Right forelimb (tissue), 1 donor: ENCODE results near the gene TMEM164.
"Not testable (repeated sequence)": the region's sequence is repeated elsewhere in the genome, so short reads cannot be mapped to it uniquely, and the experiment has no call there.

ENCODE experiments used
- DNase-seq: peaks from one replicate; pipeline ENCODE4 v3.0.0-alpha.2; 2018

The TMEM164 gene

DNA sequence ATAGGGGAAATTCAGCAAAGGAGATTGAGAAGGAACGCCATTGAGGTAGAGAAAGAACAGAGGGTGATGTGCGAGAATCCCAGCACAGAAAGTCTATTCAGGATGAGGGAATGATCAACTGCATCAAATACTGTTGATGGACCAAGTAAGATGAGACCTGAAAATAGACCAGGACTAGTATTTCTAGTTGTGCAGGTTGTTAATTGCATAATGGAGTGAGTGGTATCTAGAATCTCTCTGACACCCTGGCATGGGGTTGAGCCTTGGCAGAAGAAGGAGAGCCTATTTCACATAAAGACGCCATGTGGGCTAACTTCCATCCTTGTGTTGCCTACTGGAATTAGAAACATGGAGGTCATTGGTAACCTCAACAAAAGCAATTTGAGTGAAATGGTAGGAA lies 135.6 kb downstream of the TMEM164 start:
- DNase-seq = no peak

DNA sequence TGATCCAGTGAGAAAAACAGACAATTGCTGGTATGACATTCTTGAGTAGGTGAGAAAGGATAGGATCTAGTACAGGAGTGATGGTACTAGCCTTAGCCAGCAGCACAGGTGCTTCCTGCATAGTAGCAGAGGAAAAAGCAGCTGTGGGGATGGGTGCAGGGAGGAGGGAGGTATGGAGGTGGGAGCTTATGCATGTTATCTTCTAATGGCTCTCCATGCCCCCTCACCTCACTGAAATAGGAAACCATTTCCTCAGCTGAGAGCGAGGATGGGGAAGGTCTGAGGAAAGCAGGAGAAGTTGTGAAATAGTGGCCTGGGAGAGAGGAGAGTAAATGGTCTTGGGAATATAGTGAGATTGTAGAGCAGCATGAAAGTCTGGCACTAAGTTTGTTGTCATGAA lies 136.3 kb downstream of the TMEM164 start:
- no peak for DNase-seq

DNA sequence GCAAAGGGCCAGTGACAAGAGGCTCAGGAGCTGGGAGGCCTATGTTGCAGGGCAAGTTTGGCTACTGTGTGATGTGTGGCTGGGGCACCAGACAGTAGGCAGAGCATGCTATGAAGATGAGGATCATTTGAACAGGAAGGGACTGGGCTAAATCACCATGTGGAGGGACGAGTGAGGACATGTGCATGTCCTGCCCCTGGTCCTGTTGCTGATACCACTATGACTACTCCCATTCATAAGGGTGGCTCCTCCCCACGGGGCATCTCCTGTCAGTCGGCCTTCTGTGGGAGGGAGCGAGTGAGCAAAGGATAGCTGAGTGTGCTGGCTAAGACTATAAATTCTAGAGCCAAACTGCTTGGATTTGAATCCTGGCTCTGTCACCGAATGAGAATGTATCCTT lies 139.2 kb downstream of the TMEM164 start:
- DNase-seq = no peak

DNA sequence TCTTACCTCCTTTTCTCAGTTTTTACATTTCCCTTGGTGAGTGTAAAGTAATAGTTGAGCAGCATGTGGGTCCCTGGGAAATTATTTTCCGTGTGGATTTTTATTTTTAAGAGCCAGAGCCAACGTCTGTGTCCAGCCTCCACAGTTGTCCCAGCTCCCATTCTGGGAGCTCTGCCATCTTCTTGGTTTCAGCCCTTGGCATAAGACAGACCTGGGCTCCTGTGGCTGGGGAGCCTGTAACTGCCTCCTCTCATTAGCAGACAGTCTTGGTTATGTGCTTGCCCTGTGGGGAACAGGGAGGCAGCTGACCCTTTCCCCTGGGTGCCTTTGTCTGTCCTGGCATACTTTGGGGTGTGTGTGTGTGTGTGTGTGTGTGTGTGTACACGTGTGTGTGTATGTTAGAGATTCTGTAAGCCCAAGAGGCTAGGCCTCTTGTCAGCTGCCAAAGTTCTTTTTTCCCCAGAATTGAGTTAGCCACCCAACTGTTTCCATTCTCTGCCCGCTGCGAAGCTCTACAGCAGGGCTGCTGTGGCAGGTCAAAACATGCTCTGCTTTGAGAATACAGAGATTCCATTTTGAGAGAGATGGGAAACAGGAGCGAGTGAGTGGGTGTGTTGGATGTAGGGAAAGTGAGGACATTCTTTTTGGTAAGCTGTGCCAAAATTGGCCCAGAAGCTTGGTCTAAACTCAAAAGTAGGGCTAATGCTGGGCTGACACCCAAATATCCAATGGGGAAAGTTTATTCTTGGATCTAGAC lies 140.7 kb downstream of the TMEM164 start:
- no peak for DNase-seq

DNA sequence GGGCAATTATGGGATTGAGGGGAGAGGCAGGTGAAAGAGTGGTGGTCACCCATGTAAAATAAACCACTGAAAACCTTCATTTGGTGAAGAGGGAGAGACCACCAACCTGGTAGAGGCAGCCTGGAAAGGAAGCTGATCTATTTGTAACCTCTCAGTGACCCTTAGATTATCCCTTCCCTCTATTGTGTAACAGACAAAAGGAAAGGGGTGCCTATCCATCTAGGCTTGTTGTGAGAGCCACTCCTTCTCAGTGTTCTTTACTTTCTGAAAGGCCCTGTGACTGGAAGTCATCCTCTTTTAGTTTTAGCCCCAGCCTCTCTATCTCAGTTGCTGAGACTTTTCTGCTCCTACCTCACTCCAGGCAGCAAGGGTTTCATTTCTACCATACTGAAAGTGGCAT lies 142.4 kb downstream of the TMEM164 start:
- no peak for DNase-seq

DNA sequence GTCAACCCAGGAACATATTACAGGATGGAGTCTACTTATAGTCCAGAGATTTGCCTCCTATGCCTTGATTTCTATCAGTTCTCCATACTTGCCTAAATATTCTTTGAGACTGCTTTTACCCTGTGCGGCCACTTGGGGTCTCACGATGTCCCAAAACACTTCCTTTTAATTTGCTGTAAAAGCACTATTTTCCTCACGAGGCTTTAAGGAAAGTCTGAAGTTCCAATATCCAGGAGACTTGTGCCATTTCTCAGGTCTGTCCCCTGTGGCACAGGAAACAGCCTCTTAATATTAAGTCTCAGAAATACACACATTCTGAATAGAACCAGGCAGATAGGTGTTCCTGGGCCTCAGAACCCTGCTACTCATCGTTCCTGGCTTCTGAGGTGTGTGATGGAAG lies 142.9 kb downstream of the TMEM164 start:
- no peak for DNase-seq

DNA sequence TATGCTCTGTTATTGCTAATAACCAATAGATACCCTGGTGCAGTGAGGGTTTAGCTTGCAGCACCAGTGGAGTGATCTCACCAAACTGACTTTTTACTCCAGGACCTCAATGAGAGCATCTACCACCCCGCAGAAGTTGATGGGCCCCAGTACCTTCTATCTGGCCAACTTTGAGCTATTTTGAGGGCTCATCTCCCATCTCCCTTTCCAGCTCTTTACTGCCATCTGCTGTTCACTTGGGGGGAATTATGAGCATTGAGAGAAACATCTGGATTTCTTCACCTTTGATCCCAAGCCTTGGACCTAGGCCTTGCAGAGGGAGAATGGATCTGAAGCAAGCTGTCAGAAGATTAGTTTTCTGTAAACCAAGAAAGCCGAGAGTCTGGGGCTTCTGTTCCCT lies 143.6 kb downstream of the TMEM164 start:
- DNase-seq = no peak

DNA sequence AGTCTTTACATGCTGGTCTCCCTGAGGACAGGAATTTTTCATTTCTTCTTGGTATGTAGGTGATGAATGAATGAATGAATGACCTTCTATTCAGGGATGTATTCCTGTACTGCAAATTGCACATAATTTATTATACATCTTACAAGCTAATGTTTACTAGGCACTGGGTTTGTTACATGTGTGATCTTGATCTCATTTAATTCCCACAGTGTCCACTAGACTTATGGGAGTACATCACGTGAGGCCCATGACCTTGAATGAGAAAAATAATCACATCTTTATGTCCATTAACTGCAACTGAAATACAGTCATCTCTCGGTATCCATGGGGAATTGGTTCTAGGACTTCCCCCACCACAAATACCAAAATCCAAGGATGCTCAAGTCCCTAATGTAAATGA lies 150.3 kb downstream of the TMEM164 start:
- no peak for DNase-seq

DNA sequence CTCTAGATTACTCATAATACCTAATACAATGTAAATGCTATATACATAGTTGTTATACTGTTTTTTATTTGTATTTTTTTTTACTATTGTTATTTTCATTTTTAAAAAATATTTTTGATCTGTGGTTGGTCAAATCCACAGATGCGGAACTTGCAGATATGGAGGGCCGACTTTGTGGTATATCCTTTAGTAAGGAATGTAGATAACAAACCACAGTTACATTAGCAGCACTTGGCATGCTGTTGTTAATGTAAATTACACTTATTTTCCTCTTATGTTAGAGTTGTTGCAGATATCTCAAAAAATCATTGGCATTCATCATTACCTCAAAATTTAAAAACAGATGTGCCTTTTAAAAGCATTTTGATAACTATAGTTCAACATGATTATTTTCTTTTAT lies 151.0 kb downstream of the TMEM164 start:
- DNase-seq = no peak

DNA sequence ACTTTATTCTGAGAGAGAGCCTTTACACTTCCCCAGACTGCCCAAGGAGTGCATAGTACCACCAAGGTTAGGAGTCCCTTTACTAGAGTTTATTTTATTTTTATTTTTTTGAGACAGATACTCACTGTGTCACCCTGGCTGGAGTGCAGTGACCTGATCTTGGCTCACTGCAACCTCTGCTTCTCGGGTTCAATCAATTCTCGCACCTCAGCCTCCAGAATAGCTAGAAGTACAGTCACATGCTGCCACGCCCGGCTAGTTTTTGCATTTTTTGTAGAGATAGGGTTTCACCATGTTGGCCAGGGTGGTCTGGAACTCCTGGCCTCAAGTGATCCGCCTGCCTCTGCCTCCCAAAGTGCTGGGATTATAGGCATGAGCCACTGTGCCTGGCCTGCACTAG lies 151.4 kb downstream of the TMEM164 start:
- not testable (repeated sequence) for DNase-seq

DNA sequence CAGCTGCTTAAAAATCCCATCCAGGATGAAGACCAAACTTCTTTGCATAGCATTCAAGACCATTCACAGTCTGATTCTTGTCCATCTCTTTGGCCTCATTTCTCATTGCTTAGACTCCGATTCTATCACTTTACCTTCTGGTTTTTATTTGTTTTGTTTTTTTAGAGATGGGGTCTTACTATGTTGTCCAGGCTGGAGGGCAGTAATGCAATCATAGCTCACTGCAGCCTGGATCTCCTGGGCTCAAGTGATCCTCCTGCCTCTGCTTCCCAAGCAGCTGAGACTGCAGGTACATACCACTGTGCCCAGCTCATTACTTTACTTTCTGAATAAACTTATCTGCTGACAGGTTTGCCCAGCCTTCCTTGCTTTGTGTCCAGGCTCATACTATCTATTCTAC lies 152.8 kb downstream of the TMEM164 start:
- DNase-seq = no peak

DNA sequence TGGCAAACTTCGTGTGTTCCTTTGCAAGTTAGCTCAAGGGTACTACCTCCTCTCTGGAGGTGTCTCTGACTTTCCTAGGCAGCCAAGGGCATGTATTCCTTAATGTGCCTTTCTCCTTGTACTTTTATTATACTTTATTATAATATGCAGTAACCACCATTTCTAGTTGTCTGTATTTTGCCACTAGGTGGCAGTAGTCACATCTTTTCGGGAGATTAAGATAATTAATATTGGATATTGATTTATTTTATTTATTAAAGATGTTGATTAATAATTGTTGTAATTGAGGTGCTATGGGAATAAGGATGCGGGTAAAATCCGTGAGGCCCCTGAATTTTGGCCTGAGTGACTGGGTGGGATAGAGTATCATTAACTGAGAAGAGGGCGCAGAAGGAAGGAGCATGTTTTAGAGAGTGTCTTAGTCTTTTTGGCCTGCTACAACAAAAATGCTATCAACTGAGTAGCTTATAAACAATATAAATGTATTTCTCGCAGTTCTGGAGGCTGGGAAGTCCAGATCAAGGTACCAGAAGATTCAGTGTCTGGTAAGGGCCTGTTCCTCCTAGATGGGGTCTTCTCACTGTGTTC lies 153.3 kb downstream of the TMEM164 start:
- no peak for DNase-seq

DNA sequence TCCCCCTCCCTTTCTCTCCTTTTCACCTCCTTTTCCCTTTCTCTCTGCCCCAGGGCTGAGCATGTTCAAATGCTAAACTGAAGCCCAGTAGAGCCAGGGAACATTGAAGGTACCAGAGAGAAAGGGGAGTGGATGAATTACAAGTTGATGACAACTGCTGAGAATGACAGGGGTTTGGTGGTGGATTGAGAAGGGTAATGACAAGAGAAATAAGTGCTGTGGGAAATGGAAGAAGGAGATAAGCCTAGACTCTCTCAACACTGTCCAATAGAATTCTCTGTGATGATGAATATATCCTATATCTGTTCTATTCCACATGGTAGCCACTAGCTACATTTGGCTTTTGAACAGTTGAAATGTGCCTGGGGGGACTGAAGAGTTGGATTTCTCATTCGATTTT lies 154.5 kb downstream of the TMEM164 start:
- DNase-seq = no peak

DNA sequence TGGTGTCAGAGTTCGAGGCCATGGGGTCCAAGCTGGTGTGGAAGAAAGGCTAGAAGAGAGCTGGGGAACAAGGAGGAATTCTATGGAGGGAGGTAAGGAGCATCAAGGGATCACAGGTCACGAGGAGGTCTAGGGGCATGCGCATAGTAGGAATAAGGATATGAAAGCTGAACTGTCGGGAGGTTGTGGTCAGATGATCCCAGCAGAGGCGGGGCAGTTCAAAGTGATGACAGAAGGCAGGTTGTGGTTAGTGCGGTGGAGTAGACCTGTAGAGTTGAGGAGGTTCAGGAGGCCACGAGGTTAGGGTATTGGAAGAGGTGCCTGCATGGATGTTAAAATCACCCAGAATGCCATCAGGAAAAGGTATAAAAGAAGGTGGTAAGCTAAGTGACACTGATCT lies 156.3 kb downstream of the TMEM164 start:
- DNase-seq = no peak

DNA sequence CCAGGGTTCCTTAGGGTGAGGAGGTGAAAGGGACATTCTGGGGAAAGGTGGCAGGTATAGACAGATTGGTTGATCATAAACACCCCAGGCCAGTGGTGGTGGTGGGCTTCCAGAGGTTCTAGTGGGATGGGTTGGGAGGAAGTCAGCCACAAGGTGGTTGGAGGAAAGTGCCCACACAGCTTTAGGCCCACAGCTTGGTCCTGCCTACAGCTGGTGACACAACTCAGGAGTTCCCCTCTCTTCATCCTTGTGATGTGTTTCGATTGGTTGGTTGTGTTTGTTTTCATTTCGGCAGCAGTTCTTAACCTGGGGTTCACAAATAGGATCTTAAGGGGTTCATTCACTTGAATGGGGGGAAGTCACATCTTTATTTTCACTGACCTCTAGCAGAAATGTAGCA lies 157.0 kb downstream of the TMEM164 start:
- no peak for DNase-seq

DNA sequence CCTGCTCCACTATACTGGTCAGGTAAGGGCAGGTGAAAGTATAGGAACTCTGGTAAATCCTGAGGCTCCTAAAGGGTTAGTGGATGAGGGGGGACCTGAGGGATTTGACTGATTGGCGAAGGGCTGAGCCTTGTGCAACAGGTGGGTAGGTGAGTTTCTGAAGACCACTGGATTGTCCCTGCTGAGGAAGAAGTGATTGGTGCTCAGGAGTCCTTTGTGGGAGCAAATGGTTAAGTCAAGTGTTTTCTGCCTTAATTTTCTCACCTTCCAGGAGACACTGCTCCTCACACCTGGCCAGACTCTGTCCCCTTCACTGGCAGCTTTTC lies 158.4 kb downstream of the TMEM164 start:
- no peak for DNase-seq

DNA sequence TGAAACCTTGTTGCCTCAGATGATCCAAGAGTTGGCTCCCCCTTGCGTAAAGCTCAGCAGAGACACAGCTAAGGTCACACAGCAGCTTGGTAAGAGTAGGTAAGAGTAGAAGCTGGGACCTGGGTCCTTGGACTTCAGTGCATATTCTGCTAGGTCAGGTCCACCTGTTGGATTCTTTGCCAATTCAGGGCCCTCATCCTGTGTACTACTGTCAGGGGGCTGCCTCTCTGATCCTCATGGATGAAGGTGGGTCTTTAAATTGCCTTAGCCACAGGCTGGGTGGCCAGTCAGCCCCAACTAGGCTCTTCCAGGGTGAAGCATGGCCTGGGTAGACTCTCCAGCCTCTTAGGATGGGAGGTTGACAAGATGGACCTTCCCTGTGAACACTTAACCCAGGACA lies 159.2 kb downstream of the TMEM164 start:
- no peak for DNase-seq

DNA sequence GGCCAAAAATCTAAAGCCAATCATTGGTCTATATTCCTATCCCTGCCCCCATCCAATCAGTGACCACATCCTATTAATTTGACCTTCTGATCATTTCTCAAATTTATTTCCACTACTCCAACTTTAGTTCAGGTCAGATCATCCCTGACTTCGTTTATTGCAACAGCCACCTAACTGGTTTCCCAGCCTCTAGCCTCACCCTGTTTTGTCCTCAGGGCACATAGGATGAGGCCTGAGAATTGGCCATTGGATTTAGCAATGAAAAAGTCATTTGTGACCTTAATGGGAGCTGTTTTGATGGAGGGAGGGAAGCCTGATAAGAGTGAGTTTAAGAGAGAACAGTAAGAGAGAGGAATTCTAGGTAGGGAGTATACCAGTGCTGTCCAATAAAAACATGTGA lies 160.0 kb downstream of the TMEM164 start:
- no peak for DNase-seq

DNA sequence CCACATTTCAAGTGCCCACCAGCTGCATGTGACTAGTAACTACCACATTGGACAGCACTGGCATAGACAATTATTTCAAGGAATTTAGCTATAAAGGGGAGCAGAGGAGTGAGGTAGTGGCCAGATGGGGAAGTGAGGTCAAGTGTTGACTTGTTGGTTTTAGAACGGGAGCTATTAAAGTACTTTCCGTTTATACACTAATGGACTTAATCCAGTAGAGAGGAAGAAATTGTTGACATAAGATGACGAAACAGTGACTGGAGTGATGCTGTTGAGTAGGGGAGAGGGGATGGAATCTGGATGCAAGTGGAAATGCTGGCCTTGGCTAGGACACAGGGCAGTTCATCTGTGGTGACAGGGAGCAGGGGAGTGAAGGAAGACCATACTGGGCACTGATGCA lies 160.6 kb downstream of the TMEM164 start:
- DNase-seq = no peak

DNA sequence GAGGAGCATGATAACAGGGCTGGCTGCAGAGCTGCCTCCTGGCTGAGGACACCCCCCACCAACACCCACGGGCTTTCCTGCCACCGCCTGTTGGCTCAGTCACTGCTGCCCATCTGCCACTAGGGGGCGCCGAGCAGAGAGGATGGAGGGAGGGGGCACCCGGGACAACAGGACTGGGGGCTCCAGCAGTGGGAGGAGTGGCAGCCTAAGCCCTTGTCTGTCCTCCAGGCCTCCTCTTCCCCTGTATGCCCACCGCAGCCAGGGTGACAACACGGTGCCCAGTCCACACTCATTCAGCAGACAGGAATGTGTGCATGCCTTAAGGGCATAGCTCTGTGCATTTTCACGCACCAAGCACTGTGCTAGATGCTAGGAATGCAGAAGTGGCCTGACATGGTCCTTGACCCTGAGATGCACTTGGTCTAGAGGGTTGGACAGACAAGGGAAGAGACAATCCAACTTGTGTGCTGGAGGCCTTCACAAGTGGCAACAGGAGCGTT lies 165.1 kb downstream of the TMEM164 start:
- no peak for DNase-seq

DNA sequence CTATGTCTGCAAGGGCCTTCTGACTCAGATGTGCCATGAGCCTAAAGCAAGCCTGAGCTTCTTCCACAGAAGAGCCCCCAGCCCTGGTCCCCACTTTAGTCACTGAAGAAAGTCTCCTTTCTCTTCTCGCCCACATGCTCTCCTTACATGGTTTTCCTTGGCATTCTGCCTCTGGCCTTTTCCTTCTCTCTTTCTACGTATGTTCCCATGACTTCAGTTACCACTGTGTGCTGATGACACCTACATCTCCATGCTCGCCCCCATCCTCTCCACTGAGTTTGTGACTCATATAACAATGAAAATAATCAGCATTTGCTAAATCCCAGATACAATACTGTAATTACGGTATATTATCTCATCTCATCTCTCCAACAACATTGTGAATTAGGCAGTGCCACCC lies 165.7 kb downstream of the TMEM164 start:
- DNase-seq = no peak

DNA sequence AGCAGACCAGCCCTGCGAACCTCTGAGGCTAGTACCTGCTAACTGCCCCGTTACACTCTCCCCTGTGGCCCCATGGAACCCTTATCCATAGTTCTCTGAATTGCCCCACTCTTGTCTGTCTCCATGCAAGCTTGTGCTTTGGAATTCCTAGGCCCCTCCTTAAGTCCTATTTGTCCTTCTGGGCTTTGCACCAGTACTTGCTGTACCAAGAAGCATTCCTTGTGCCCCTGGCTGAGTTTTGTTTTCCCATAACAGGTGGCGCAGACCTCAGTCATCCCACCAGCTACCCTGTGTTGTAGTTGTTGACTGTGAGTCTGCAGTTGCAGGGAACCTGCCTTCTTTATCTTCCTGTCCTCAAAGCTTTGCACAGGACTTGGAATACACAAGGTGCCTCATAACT lies 167.1 kb downstream of the TMEM164 start:
- no peak for DNase-seq

DNA sequence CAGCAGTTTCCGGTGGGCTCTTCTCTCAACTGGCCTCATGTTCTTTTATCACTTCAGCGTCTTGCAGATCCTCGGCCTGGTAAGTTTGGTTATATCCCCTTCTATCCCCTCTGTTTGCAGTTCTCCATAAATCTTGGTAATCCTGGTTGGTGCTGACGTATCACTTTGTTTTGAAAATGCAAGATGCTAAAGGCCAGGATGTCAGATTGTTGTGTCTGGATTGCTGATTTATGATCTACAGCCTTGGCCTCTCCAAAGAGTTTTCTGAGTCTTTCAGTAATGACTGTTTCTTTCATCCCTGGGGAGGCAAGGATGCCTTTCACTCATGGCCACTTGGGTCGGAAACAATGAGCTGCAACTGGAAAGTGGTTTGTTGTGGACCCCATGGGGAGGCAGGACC lies 168.5 kb downstream of the TMEM164 start:
- DNase-seq = no peak

DNA sequence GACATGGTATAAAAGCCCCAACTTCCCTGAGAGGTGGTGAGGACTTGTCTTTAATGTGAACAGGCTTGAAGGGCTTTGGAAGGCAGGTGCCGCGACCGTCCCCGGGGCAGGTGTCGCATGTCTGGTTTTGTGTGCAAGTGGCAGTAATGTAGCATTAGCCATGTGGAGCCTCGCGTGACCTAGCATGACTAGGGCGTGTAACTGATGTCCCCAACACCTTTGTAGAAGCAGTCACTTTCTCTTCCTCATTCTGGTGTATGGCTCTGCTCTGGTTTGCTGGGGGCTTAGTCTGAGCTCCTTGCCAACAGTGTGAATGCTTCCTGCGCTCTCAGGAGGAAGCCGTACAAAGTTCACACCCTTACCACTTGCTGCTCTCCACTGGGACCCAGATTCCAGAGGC lies 169.3 kb downstream of the TMEM164 start:
- no peak for DNase-seq
